DND-41 (cell line): ENCODE measurements around the gene TACR1.
"Not testable (repeated sequence)": the region's sequence is repeated elsewhere in the genome, so short reads cannot be mapped to it uniquely, and the experiment has no call there.

Experiments
- ATAC-seq: fragments of 200-7000 bp; cut with Tn5 transposase; 3 replicates; pipeline ENCODE4 v1.9.1; 2021; ENCODE audit warnings: low read depth; ENCODE audit not compliant: insufficient read depth
- DNase-seq: peaks from one replicate; pipeline ENCODE4 v3.0.0-alpha.2; 2020
- H2AFZ ChIP-seq: 2 replicates; pipeline ENCODE4 v1.6.0; 2012; ENCODE audit warnings: low read depth, low read length
- H3K27ac ChIP-seq: 2 replicates; pipeline ENCODE4 v1.5.1; 2012; ENCODE audit warnings: low read length, inconsistent platforms
- H3K27me3 ChIP-seq: fragments of 200-600 bp; sonication (generic); 2 replicates; pipeline ENCODE4 v1.6.0; 2012; ENCODE audit warnings: low read length, mild to moderate bottlenecking, inconsistent platforms; ENCODE audit not compliant: insufficient read depth, poor library complexity
- H3K36me3 ChIP-seq: 2 replicates; pipeline ENCODE4 v1.5.1; 2012; ENCODE audit warnings: low read length, inconsistent platforms; ENCODE audit not compliant: insufficient read depth
- H3K4me1 ChIP-seq: 2 replicates; pipeline ENCODE4 v1.5.1; 2012; ENCODE audit warnings: mild to moderate bottlenecking, low read length; ENCODE audit not compliant: insufficient read depth
- H3K4me2 ChIP-seq: 2 replicates; pipeline ENCODE4 v1.6.0; 2012; ENCODE audit warnings: mild to moderate bottlenecking, moderate library complexity, low read length, inconsistent platforms; ENCODE audit not compliant: insufficient read depth
- H3K4me3 ChIP-seq, 2 experiments: fragments of 200-600 bp in 1 of 2; shearing (Covaris generic) in 1 of 2; 2 replicates each; pipeline ENCODE4 v1.5.1; 2012 to 2016; ENCODE audit warnings: inconsistent platforms in 2 of 2, low read length in 2 of 2, mild to moderate bottlenecking in 2 of 2, low read depth in 1 of 2, moderate library complexity in 1 of 2
- H3K79me2 ChIP-seq: 2 replicates; pipeline ENCODE4 v1.6.0; 2012; ENCODE audit warnings: low read length, inconsistent platforms; ENCODE audit not compliant: insufficient read depth
- H3K9ac ChIP-seq: 2 replicates; pipeline ENCODE4 v1.6.0; 2012; ENCODE audit warnings: low read depth, mild to moderate bottlenecking, inconsistent platforms, low read length, moderate library complexity
- H3K9me3 ChIP-seq: 2 replicates; pipeline ENCODE4 v1.5.1; 2012; ENCODE audit warnings: low read length, moderate library complexity, mild to moderate bottlenecking, inconsistent platforms; ENCODE audit not compliant: insufficient read depth, severe bottlenecking
- H4K20me1 ChIP-seq: 2 replicates; pipeline ENCODE4 v1.6.0; 2012; ENCODE audit warnings: low read length; ENCODE audit not compliant: insufficient read depth
- CTCF ChIP-seq: IDR thresholded peaks from 2 replicates; pipeline ENCODE4 v1.5.1; 2012; ENCODE audit warnings: borderline replicate concordance, low read length, moderate library complexity, mild to moderate bottlenecking; ENCODE audit not compliant: poor library complexity, severe bottlenecking; ENCODE audit errors: extremely low read depth
- EZH2 ChIP-seq: IDR thresholded peaks from 3 replicates; pipeline ENCODE4 v1.6.1; 2012; ENCODE audit warnings: borderline replicate concordance, low read depth, mild to moderate bottlenecking, moderate library complexity, low read length, inconsistent platforms; ENCODE audit not compliant: severe bottlenecking

TACR1 gene

GRCh38 chr2:75224636-75225094 lies 25.3 kb upstream of the TACR1 start:
- no peak overlapping the region for H2AFZ ChIP-seq
- H4K20me1 ChIP-seq, result no peaks in the 10 kb centered on the region
- H3K27me3 ChIP-seq, result no peaks in the 10 kb centered on the region
- no peak overlapping the region for H3K4me3 ChIP-seq
- ATAC-seq (peak; percentile 94), DNase-seq (peak; percentile 60)
- H3K36me3 ChIP-seq, result no peaks in the 10 kb centered on the region
- H3K4me2 ChIP-seq, result no peak overlapping the region
- TF ChIP-seq EZH2, result no peak
- peak; percentile 7 for TF ChIP-seq CTCF
- no peak overlapping the region for H3K9ac ChIP-seq
- H3K9me3 ChIP-seq, result no peaks in the 10 kb centered on the region
- no peaks in the 10 kb centered on the region for H3K79me2 ChIP-seq
- no peak overlapping the region for H3K27ac ChIP-seq
- peaks cover 12% of the 10 kb centered on the region for H3K4me1 ChIP-seq

- Histone ChIP-seq H3K79me2 (no peaks in the 10 kb centered on the region), H2AFZ (no peak overlapping the region), H4K20me1 (no peaks in the 10 kb centered on the region), H3K4me1 (peaks cover 12% of the 10 kb centered on the region), H3K4me2 (no peak overlapping the region), H3K9ac (no peak overlapping the region), H3K4me3 (no peak overlapping the region), H3K27me3 (no peaks in the 10 kb centered on the region), H3K9me3 (no peaks in the 10 kb centered on the region), H3K36me3 (no peaks in the 10 kb centered on the region), H3K27ac (no peak overlapping the region)
- TF ChIP-seq EZH2, result no peak
- no peak for TF ChIP-seq CTCF
- ATAC-seq (no peak), DNase-seq (no peak)
Observed at GRCh38 chr2:75222527-75222926, 23.2 kb upstream of the TACR1 start.

- no peak overlapping the region for H3K4me3 ChIP-seq
- no peaks in the 10 kb centered on the region for H3K36me3 ChIP-seq
- H3K79me2 ChIP-seq, result no peaks in the 10 kb centered on the region
- peaks cover 12% of the 10 kb centered on the region for H3K4me1 ChIP-seq
- ATAC-seq (no peak), DNase-seq (no peak)
- no peaks in the 10 kb centered on the region for H4K20me1 ChIP-seq
- no peaks in the 10 kb centered on the region for H3K9me3 ChIP-seq
- no peak for TF ChIP-seq CTCF
- TF ChIP-seq EZH2, result no peak
- H3K27ac ChIP-seq, result no peak overlapping the region
- no peaks in the 10 kb centered on the region for H3K27me3 ChIP-seq
- no peak overlapping the region for H2AFZ ChIP-seq
- no peak overlapping the region for H3K9ac ChIP-seq
- H3K4me2 ChIP-seq, result no peak overlapping the region
Observed at GRCh38 chr2:75221862-75222261, 22.5 kb upstream of the TACR1 start.

- not testable (repeated sequence) for H3K4me3 ChIP-seq, H3K4me2 ChIP-seq, H4K20me1 ChIP-seq, H3K4me1 ChIP-seq, H3K79me2 ChIP-seq, H3K27me3 ChIP-seq, H3K9me3 ChIP-seq, H3K9ac ChIP-seq, H3K27ac ChIP-seq, H3K36me3 ChIP-seq, H2AFZ ChIP-seq, ATAC-seq, DNase-seq
Observed at GRCh38 chr2:75219213-75219612, 19.9 kb upstream of the TACR1 start.
